Kidney (tissue), 14 donors: ENCODE measurements around the gene ALK. TPM values are rescaled to one million over a fixed set of nuclear protein-coding genes. Genes with fewer than 3 reads are reported as not detected.

ENCODE experiments used
- DNase-seq, 5 donors: peaks; one replicate each; pipeline ENCODE4 v3.0.0-alpha.2; 2013 to 2020
- FAIRE-seq: peaks from 2 replicates; lab custom pipeline; 2012; peaks lifted over from hg19 to GRCh38; lab: Jason Lieb, UNC
- H3K27ac ChIP-seq, 2 donors: one replicate each; pipeline ENCODE4 v1.7.0; 2013; ENCODE audit warnings: low read depth in 2 of 2, low read length in 2 of 2, inconsistent platforms in 1 of 2
- H3K27me3 ChIP-seq: one replicate; pipeline ENCODE4 v1.7.1; 2013; ENCODE audit warnings: low read length, inconsistent platforms; ENCODE audit not compliant: control insufficient read depth, insufficient read depth
- H3K36me3 ChIP-seq, 3 donors: one replicate each; pipeline versions ENCODE4 v1.7.0 to v1.7.1; 2013; ENCODE audit warnings: low read length in 3 of 3, control low read depth in 1 of 3, inconsistent platforms in 1 of 3; ENCODE audit not compliant: insufficient read depth in 3 of 3, control insufficient read depth in 2 of 3
- H3K4me1 ChIP-seq, 3 donors: one replicate each; pipeline versions ENCODE4 v1.7.0 to v1.7.1; 2013; ENCODE audit warnings: low read length in 3 of 3, inconsistent platforms in 1 of 3, low read depth in 1 of 3; ENCODE audit not compliant: control insufficient read depth in 2 of 3, insufficient read depth in 2 of 3
- H3K4me3 ChIP-seq, 3 donors: one replicate each; pipeline versions ENCODE4 v1.7.0 to v1.8.1; 2013; ENCODE audit warnings: low read length in 3 of 3, control low read depth in 1 of 3, inconsistent platforms in 1 of 3
- H3K9ac ChIP-seq, 3 donors: one replicate each; pipeline versions ENCODE4 v1.7.0 to v1.7.1; 2013; ENCODE audit warnings: low read length in 3 of 3, control low read depth in 1 of 3, inconsistent platforms in 1 of 3
- H3K9me3 ChIP-seq, 3 donors: one replicate each; pipeline versions ENCODE4 v1.7.0 to v1.7.1; 2013; ENCODE audit warnings: low read length in 3 of 3, control low read depth in 1 of 3, inconsistent platforms in 1 of 3; ENCODE audit not compliant: control insufficient read depth in 2 of 3, insufficient read depth in 1 of 3
- intact Hi-C: fragments of 100-400 bp; cut with DNase I; formaldehyde crosslinking; loops from one replicate; pipeline ENCODE4 v1.11.1; 2022
- polyA plus RNA-seq: library from polyadenylated mRNA; stranded (reverse); fragments of 350-450 nt; fragmentation: Illumina TruSeq; extraction: RNeasy Lipid Tissue Mini Kit (QIAGEN cat#74804); gene quantifications from one replicate; pipeline ENCODE4 v1.2.3, GENCODE V29; 2014; ENCODE audit warnings: low read depth, low replicate concordance; ENCODE audit not compliant: insufficient read depth
- total RNA-seq: library from RNA; stranded (reverse); fragmentation: NEBNext Ultra II Directional; extraction: Animal tissue kit (Norgen Biotek cat#: 25700); gene quantifications from one replicate; pipeline ENCODE4 v1.2.1, GENCODE V29; 2021
- TF ChIP-seq, protein P1 (sequence below): IDR thresholded peaks from 3 replicates; pipeline ENCODE4 v1.5.1; 2012; ENCODE audit warnings: mild to moderate bottlenecking, moderate library complexity, borderline replicate concordance; ENCODE audit not compliant: insufficient read depth; ENCODE audit errors: extremely low read depth
- donor health status: control.
- donor health status: control.
- donor health status: control.
- donor health status: control.
- donor health status: control.
- donor health status: DM: yes; HTN: yes; CAD: no.
- donor health status: Normal renal cell carcinoma (clear cell type).

Gene ALK
- total and polyA plus RNA-seq, 2 donors from 2014 or later = 0.13 TPM; not detected in 1

- H3K4me3 ChIP-seq = no peak overlapping the region
- intact Hi-C loops = no loop called here
- H3K9ac ChIP-seq = no peak overlapping the region
- FAIRE-seq (no peak), DNase-seq (no peak)
- H3K4me1 ChIP-seq = no peaks in the 10 kb centered on the region
- no peaks in the 10 kb centered on the region for H3K36me3 ChIP-seq
- no peak overlapping the region for H3K27ac ChIP-seq
- no peaks in the 10 kb centered on the region for H3K9me3 ChIP-seq
- no peaks in the 10 kb centered on the region for H3K27me3 ChIP-seq
- TF ChIP-seq, protein P1, sequence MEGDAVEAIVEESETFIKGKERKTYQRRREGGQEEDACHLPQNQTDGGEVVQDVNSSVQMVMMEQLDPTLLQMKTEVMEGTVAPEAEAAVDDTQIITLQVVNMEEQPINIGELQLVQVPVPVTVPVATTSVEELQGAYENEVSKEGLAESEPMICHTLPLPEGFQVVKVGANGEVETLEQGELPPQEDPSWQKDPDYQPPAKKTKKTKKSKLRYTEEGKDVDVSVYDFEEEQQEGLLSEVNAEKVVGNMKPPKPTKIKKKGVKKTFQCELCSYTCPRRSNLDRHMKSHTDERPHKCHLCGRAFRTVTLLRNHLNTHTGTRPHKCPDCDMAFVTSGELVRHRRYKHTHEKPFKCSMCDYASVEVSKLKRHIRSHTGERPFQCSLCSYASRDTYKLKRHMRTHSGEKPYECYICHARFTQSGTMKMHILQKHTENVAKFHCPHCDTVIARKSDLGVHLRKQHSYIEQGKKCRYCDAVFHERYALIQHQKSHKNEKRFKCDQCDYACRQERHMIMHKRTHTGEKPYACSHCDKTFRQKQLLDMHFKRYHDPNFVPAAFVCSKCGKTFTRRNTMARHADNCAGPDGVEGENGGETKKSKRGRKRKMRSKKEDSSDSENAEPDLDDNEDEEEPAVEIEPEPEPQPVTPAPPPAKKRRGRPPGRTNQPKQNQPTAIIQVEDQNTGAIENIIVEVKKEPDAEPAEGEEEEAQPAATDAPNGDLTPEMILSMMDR = no peak
Measured at GRCh38 chr2:29284671-29285070, 636.7 kb downstream of the ALK start.

GRCh38 chr2:29281916-29282247, 639.5 kb downstream of the ALK start:
- FAIRE-seq = no peak
- Histone ChIP-seq H3K4me1 (no peaks in the 10 kb centered on the region), H3K27ac (no peak overlapping the region), H3K9me3 (no peaks in the 10 kb centered on the region), H3K27me3 (no peaks in the 10 kb centered on the region), H3K9ac (no peak overlapping the region), H3K4me3 (no peak overlapping the region), H3K36me3 (no peaks in the 10 kb centered on the region)
- intact Hi-C loops = no loop called here
- TF ChIP-seq, protein P1 = no peak
- DNase-seq = no peak

DNA sequence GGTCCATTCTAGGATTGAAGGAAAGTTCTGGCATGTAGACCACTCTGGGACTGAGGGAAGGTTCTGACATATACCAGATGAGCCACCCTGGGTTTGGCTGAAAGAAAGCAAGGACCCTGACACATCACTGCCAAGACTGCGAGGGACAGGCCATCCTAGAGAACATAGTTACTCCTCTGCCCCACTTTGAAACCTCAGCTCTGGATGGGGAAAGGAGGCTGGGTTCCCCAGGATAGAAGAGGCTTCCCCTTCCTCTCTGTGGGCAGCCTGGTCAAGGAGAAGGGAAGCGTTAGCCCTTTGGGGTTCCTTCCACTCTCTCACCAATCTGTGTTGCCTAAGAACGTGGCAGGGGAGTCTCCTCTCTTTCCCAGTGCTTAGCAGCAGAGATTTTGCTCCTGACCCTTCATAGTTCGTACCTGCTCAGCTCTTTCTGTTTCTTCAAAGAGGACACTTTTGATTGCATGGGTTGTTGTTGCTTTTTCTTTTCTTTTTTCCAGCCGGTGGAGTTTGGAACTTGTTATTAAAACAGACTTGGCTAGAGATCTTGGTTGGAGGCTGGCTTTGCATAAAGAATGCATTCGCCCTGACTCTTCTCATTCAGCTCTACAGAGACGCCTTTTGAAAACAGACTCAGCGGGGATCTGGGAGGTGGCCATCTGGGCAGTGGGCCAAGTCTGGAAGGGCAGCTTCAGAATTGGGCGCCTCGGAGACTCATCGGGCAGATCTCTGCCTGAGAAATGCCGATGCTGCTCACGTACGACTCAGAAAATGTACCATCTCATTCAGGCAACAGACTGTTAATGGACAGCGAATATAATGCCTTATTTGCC, 640.1 kb downstream of the ALK start:
- TF ChIP-seq, protein P1 = no peak
- Histone ChIP-seq H3K9me3 (no peaks in the 10 kb centered on the region), H3K27me3 (no peaks in the 10 kb centered on the region), H3K4me3 (no peak overlapping the region), H3K36me3 (no peaks in the 10 kb centered on the region), H3K4me1 (no peaks in the 10 kb centered on the region), H3K27ac (no peak overlapping the region), H3K9ac (no peak overlapping the region)
- intact Hi-C loops = no loop called here
- no peak for FAIRE-seq
- peak in 1 of 5 donors; percentile 76 for DNase-seq
